Fibroblast of mammary gland (primary cell): Measurements from ENCODE around the gene KCNQ1OT1.

Experiments
- DNase-seq: peaks from one replicate; pipeline ENCODE4 v3.0.0-alpha.2; 2010; ENCODE audit warnings: low read depth
- H3K4me3 ChIP-seq: 2 replicates; pipeline ENCODE4 v1.5.1; 2011; ENCODE audit warnings: low read depth, mild to moderate bottlenecking, low read length, moderate library complexity; ENCODE audit not compliant: control insufficient read depth
- CTCF ChIP-seq: conservative IDR thresholded peaks from 2 replicates; pipeline ENCODE4 v1.5.1; 2011; ENCODE audit warnings: low read depth, low read length, inconsistent platforms; ENCODE audit not compliant: control insufficient read depth, insufficient read depth

Gene KCNQ1OT1

GRCh38 chr11:2570211-2570811, 129.5 kb downstream of the KCNQ1OT1 start:
- no peak overlapping the region for H3K4me3 ChIP-seq
- no peak for TF ChIP-seq CTCF

GRCh38 chr11:2569731-2570210, 130.0 kb downstream of the KCNQ1OT1 start:
- TF ChIP-seq CTCF = no peak
- DNase-seq = no peak

More at GRCh38 chr11:2570211-2570811, 129.5 kb downstream of the KCNQ1OT1 start:
- DNase-seq = no peak

GRCh38 chr11:2569321-2569721, 130.5 kb downstream of the KCNQ1OT1 start:
- peak; percentile 17 for DNase-seq
- no peak overlapping the region for H3K4me3 ChIP-seq
- TF ChIP-seq CTCF = no peak

More at GRCh38 chr11:2569731-2570210, 130.0 kb downstream of the KCNQ1OT1 start:
- no peak overlapping the region for H3K4me3 ChIP-seq

GRCh38 chr11:2567026-2567671, 132.6 kb downstream of the KCNQ1OT1 start:
- no peak for DNase-seq
- H3K4me3 ChIP-seq = no peak overlapping the region
- TF ChIP-seq CTCF = no peak

GRCh38 chr11:2566223-2567025, 133.4 kb downstream of the KCNQ1OT1 start:
- H3K4me3 ChIP-seq = no peak overlapping the region
- no peak for DNase-seq
- TF ChIP-seq CTCF = no peak

GRCh38 chr11:2565447-2566222, 134.2 kb downstream of the KCNQ1OT1 start:
- TF ChIP-seq CTCF = no peak
- no peak for DNase-seq

More at GRCh38 chr11:2565447-2566222, 134.2 kb downstream of the KCNQ1OT1 start:
- no peak overlapping the region for H3K4me3 ChIP-seq
